HG03175 (cell line): ENCODE data around the gene C2orf42.
A peak's percentile ranks its signal among the peaks of the same experiment; 100 is the strongest.
"Not testable (repeated sequence)": the region's sequence is repeated elsewhere in the genome, so short reads cannot be mapped to it uniquely, and the experiment has no call there.

Experiments used
- ATAC-seq: cut with Tn5 transposase; IDR thresholded peaks from one replicate; pipeline ENCODE4 v1.9.1; 2021; ENCODE audit warnings: mild to moderate bottlenecking, moderate library complexity; ENCODE audit not compliant: unreplicated experiment

Gene C2orf42

GRCh38 chr2:70133491-70134322 is 57.1 kb downstream of the C2orf42 start:
- ATAC-seq: no peak

DNA sequence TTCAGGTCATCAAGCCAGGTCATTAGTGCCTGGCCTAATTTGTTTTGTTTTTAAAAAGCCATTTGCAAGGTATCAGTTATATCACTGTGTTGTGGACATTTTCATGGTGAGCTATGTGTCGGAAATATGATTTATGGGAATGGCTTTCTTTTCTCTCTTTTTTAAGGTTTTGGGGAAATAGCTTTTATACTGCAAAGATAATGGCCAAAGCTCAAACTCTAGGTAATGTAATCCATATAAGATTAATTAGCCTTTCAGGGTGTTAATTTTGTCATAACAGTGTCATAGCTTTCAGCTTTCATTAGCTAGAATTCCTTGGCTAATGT is 57.7 kb downstream of the C2orf42 start:
- no peak for ATAC-seq

- ATAC-seq: peak; percentile 57
Observed at GRCh38 chr2:70132244-70133126, 58.3 kb downstream of the C2orf42 start.

- not testable (repeated sequence) for ATAC-seq
Observed at GRCh38 chr2:70131344-70132143, 59.3 kb downstream of the C2orf42 start.

DNA sequence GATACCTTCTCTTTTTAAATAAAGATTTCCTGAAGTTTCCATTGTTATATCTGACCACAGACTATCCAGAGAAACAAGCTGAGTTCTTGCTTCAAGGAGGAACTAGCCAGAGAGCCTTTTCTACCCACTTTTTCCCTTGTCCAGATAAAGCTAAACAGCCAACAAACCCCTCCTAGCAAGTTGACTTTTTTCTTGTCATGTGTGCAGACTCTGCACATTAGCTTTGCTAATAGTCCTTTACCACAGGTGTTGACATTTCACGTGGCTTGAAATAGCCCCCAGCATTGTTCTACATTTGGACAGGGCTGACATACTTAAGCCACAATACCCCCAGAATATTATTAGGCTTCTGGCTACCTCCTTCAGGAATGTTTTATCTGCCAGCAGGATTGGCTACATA is 62.8 kb downstream of the C2orf42 start:
- ATAC-seq: no peak

- no peak for ATAC-seq
Observed at GRCh38 chr2:70126413-70126812, 64.4 kb downstream of the C2orf42 start.

DNA sequence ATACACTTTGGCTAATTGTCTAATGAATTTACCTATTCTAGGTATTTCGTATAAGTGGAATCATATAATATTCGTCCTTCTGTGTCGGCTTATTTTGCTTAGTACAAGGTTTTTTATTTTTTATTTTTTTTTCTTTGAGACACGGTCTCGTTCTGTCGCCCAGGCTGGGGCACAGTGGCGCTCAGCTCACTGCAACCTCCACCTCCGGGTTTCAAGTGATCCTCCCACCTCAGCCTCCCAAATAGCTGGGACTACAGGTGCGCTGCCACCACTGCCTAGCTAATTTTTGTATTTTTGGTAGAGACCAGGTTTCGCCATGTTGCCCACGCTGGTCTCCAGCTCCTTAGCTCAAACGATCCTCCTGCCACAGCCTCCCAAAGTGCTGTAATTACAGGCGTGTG is 65.3 kb downstream of the C2orf42 start:
- ATAC-seq: no peak

GRCh38 chr2:70124983-70125480 is 65.8 kb downstream of the C2orf42 start:
- no peak for ATAC-seq

DNA sequence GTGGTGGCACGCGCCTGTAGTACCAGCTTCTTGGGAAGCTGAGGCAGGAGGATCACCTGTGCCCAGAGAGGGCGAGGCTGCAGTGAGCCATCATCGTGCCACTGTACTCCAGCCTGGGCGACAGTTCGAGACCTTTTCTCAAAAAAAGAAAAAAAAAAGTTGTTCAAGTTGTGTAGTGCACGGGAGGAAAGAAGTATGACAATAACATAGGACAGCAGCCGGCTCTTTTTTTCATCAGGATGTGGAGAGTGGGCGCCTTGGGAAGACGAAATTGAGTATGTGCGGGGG is 67.0 kb downstream of the C2orf42 start:
- ATAC-seq: no peak

DNA sequence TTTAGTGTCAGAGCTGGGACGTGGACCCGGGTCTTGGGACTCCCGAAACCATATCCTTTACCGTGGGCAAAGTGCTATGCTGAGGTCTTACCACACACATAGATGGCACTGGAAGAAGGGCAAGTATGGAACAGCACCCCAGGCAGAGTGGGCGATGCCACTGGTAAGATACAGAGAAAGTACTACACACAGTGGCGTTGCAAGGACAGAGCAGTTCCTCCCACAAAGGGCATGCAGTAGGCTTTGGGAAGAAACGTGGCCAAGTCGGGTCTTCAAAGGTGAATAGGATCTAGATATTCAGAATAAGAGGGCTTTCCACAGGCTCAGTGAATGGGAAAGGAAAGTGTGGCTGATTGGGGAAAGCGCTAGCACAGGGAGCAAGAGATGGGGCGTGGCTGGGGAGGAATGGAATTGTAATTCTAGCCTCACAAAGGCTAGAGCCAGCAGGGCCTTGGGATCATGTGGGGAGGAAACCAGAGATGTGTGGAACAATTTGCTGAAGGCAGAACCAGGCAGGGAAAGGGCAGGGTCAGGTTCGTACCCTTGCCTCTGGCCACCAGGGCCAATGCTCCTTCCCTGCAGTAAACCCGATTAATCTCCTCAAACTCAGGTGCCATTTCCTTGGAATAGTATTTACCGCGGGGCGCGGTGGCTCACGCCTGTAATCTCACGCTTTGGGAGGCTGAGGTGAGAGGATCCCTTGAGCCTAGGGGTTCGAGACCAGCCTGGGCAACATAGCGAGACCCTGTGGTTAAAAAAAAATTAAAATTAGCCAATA is 67.6 kb downstream of the C2orf42 start:
- ATAC-seq: no peak

DNA sequence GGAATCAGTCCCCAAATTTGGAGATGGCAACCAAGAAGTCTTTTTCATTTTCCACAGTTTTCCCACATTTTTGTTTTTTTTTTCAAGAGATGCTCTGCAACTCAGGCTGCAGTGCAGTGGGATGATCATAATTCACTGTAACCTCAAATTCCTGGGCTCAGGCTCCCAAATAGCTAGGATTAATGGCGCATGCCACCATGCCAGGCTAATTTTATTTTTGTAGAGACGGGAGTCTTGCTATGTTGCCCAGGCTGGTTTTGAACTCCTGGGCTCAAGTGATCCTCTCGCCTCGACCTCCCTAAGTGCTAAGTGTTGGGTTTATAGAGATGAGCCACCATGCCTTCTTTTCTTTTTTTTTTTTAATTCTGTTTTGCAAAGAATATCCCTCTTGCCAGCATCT is 68.3 kb downstream of the C2orf42 start:
- ATAC-seq: no peak

DNA sequence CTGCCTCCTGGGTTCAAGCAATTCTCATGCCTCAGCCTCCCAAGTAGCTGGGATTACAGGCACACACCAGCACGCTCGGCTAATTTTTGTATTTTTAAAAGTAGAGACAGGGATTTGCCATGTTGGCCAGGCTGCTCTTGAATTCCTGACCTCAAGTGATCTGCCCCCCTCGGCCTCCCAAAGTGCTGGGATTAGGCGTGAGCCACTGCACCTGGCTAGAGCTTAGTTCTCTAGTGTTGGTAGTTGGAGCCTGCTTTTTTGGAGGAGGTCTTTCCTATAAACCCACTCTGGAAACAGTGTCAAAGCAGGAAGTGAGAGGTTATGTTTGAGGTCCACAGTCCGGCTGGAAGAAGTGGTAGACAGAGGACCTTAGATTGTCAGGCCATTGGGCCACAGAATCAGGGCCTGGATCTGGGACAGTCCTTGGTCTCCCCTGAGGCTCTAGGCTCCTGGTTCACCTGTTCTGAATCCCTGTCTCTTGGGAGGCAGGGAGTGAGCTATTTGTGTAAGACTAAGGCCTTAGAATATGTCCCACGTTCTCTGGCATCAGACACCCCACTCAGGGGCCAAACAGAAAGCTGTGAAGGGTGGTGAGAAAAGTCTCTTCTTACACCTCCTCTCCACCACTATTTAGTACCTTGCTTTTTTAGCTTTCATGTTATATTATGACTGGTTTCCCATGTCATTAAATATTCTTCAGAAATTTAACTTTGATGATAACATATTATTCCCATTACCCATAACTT is 69.0 kb downstream of the C2orf42 start:
- ATAC-seq: no peak

DNA sequence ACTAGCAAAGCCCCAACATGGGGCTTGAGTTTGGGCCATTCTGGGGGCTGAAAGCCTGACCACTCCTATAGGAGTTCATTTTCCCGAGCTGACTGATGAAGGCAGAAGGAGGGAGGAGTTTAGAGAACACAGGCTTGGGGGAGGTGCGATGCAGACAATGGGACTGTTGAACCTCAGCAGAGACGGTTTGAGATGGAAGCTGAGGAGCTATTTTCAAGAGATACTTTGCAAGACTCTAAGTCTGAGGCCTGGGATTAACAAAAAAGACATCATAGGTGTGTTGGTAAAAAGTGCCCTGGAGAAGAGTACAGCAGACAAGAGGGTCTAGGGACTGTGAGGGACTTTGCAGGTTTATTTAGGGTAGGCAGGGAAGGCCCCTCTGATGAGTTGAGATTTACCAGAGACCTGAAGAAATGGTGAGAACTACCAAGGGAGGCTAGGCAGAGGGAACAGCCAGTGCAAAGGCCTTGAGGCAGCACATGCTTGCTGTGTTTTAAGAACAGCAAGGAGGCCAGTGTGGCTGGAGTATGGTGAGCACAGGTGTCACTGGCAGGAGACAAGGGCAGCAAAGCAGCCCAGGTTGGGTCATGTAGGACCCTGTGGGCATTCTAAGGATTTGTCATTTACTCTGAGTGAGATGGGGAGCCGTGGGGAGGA is 71.9 kb downstream of the C2orf42 start:
- ATAC-seq: no peak

DNA sequence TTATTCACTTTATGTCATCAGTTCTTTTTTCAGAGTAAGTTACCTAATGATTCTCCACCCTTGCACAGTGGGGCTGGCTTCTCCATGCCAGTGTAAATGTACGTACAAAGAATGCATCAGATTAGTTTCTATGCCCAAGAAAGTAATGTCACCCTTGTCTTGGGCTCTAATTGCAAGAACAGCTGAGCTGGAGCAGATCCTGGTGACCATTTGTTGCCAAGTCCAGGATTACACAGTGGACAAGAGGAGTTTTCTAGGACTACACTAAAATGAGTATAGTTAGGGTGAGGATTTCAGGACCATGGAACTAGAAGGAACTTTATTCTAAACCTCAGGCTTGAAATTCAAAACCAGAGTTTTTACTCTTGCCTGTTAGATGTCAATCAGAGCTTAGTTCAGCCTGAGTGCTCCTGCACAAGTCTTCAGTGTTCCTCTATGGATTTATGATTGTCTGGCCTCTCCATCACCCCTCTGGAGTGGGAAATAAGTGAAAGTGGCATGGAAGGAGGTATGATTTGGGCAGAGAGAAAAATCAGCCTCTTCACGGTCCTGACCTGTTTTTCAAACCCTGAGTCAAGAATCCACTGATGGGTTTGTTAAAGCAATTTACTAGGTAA is 73.8 kb downstream of the C2orf42 start:
- no peak for ATAC-seq

DNA sequence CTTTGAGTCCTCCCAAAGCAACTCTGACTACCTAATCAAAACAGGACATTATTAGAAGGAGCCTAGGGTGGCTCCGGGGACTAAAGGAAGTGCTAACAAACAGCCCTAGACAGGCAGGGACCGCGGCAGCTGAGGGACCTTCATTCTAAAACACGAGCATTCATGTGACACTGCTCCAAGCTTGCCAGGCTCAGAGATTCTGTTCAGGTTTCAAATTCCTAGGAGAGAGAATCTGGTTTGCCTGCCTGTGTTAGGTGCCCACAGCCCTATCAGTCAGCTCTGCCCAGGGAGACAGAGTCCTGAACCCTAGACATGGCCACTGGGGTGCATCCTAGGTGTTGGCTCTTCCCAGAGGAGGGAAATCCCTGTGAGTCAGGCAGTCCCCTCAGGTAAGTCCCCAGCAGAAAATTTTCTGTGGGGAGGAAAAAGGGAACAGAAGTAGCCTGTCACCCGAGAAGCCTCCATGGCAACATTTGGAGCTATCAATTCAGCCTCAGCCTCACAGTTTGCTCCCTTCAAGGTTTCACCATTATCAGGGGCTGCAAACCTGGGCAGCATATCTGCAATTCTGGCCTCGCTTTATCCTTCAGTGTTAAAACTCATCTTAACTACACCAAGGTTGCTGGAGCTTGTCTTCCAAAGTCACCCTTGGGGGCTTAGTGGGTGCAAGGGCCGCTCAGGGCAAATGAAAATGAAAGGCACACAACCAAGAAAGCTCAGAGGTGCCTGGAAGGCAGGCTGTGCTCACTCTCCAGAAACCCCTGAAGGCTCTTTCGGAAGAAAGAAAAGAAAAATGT is 75.0 kb downstream of the C2orf42 start:
- peak; percentile 67 for ATAC-seq

GRCh38 chr2:70113359-70114070 is 77.3 kb downstream of the C2orf42 start:
- no peak for ATAC-seq

GRCh38 chr2:70111752-70112591 is 78.8 kb downstream of the C2orf42 start:
- no peak for ATAC-seq
